Measurements from ENCODE around the gene CDH6. TPM values are rescaled to one million over a fixed set of nuclear protein-coding genes. Genes with fewer than 3 reads are reported as not detected.

CDH6 gene
- not detected for total RNA-seq

- Mint-ChIP-seq H3K36me3 (peaks cover 7 to 16% of the 10 kb centered on the region in 2 donors), H3K27ac (no peak within 1 kb of the TSS), H3K9me3 (no peaks in the 10 kb centered on the region)
- ATAC-seq, result no peak
- no peak for DNase-seq (ENCODE audit: low spot score in 2 of 2)
These were observed at the start of gene CDH6 for GRCh38 chr5:31193591-31194467. CDH6 (plus strand) TSS chr5:31193686; CDS start chr5:31267474, 73,788 bp downstream.

DNA sequence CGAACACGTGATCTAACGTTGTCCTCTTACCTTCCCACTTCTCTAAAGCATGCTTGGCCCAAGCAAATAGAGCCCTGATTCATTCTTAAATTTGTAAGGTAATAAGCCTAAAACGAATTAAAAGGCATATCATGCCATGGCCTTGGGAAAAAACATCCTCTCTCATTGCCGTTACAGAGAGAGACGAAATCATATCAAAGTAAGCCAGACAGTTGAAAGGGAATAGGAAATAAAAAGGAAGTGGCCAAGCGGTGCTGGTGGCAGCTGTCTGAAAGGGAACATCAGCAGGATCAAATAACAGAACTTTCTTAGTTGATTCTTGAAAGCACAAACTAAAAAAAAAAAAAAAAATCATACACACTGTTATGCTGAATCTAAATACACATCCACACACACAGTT lies 49.1 kb upstream of the CDH6 start:
- Mint-ChIP-seq H3K36me3 (no peaks in the 10 kb centered on the region), H3K9me3 (peaks cover 0 to 4% of the 10 kb centered on the region in 2 donors), H3K27ac (no peak overlapping the region)
- ATAC-seq (no peak), DNase-seq (ENCODE audit: low spot score in 2 of 2) (no peak)

GRCh38 chr5:31148959-31149475 lies 44.5 kb upstream of the CDH6 start:
- Mint-ChIP-seq H3K36me3 (no peaks in the 10 kb centered on the region), H3K27ac (peak overlapping the region in 1 of 2 donors; percentile 1), H3K9me3 (peaks cover 5 to 12% of the 10 kb centered on the region in 2 donors)
- no peak for ATAC-seq
- no peak for DNase-seq (ENCODE audit: low spot score in 2 of 2)

GRCh38 chr5:31153521-31153920 lies 40.0 kb upstream of the CDH6 start:
- peaks cover 5 to 16% of the 10 kb centered on the region in 2 donors for H3K9me3 Mint-ChIP-seq
- no peaks in the 10 kb centered on the region for H3K36me3 Mint-ChIP-seq
- DNase-seq (ENCODE audit: low spot score in 2 of 2) (no peak), ATAC-seq (no peak)
- H3K27ac Mint-ChIP-seq, result no peak overlapping the region

GRCh38 chr5:31156631-31157160 lies 36.8 kb upstream of the CDH6 start:
- Mint-ChIP-seq H3K36me3 (no peaks in the 10 kb centered on the region), H3K9me3 (peaks cover 4 to 5% of the 10 kb centered on the region in 2 donors), H3K27ac (no peak overlapping the region)
- ATAC-seq (no peak), DNase-seq (ENCODE audit: low spot score in 2 of 2) (no peak)

GRCh38 chr5:31157720-31158119 lies 35.8 kb upstream of the CDH6 start:
- no peak overlapping the region for H3K27ac Mint-ChIP-seq
- H3K36me3 Mint-ChIP-seq, result no peaks in the 10 kb centered on the region
- no peak for DNase-seq (ENCODE audit: low spot score in 2 of 2)
- H3K9me3 Mint-ChIP-seq, result peaks cover 0 to 4% of the 10 kb centered on the region in 2 donors
- no peak for ATAC-seq

DNA sequence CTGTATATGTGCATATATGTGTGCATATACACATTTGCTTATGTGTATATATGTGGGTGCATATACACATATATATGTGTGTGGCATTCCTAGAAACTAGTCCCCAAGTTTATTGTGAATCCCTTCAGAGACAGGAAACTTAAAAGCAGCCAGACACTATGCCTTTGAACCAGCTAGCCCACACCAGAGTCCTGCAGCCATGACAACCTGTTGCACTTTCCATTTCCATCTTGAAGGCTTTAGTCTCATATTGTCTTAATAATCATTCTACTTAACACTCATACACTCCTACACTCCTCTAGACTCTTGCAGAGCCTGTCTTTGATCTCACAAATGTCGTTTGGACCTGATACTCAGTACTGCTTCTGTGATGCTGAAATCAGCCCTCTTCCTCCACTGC lies 34.8 kb upstream of the CDH6 start:
- no peak for DNase-seq (ENCODE audit: low spot score in 2 of 2)
- Mint-ChIP-seq H3K36me3 (no peaks in the 10 kb centered on the region), H3K9me3 (peaks cover 0 to 4% of the 10 kb centered on the region in 2 donors), H3K27ac (no peak overlapping the region)
- ATAC-seq, result no peak

GRCh38 chr5:31161781-31162181 lies 31.7 kb upstream of the CDH6 start:
- no peak for DNase-seq (ENCODE audit: low spot score in 2 of 2)
- no peak for ATAC-seq
- Mint-ChIP-seq H3K36me3 (no peaks in the 10 kb centered on the region), H3K9me3 (peaks cover 0 to 4% of the 10 kb centered on the region in 2 donors), H3K27ac (no peak overlapping the region)

GRCh38 chr5:31165729-31166128 lies 27.8 kb upstream of the CDH6 start:
- no peak for DNase-seq (ENCODE audit: low spot score in 2 of 2)
- Mint-ChIP-seq H3K36me3 (no peaks in the 10 kb centered on the region), H3K27ac (no peak overlapping the region), H3K9me3 (peaks cover 0 to 4% of the 10 kb centered on the region in 2 donors)
- no peak for ATAC-seq

DNA sequence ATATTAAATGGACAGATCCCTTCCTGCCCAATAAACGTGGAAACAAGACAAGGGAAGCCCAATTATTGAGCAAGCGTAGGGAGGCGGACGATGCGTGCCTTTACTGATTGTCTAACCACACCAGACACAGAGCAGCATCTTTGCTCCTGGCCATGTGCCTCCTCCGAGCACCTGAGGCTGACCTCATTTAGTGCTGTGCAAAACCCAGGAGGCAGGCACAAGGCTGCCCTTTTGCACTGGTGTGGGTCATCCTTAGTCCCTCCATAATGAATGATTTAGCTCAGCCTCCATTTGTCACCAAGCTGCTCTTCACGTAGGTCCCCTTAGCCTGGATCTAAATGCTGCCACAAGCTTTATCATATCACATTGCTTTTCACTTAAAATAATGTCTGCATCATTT lies 24.1 kb upstream of the CDH6 start:
- Mint-ChIP-seq H3K36me3 (no peaks in the 10 kb centered on the region), H3K27ac (no peak overlapping the region), H3K9me3 (peaks cover 0 to 4% of the 10 kb centered on the region in 2 donors)
- DNase-seq (ENCODE audit: low spot score in 2 of 2), result no peak
- ATAC-seq, result no peak

DNA sequence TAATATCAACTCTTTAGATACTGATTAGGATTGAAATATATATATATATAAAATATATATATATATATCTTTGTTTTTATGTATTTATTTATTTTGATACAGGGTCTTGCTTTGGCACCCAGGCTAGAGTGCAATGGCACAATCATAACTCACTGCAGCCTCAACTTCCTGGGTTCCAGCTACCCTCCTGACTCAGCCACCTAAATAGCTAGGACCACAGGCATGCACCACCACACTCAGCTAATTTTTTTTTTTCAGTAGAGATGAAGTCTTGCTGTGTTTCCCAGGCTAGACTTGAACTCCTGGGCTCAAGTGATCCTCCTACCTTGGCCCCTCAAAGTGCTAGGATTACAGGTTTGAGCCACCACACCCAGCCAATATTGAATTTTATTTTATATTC lies 20.6 kb upstream of the CDH6 start:
- Mint-ChIP-seq H3K36me3 (no peaks in the 10 kb centered on the region), H3K9me3 (peaks cover under 1 to 4% of the 10 kb centered on the region in 2 donors)
- DNase-seq (ENCODE audit: low spot score in 2 of 2), result no peak

DNA sequence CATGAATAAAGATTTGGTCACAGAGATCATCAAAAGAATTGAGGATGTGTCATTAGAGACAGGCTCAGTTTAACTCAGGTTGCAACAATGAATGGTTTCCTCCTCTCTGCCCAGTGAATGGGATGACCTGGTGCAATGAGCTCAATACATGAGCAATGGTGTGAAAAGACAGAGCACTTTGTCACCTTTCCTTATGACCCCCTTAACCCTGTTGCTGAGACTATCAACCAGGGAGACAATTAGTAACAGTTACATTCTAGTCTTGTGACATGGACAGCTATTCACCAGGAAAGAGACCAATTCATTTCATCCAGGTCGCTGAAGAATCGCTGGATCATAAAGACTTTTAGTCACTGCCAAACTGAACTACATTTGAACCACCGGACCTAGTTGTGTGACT lies 19.9 kb upstream of the CDH6 start:
- Mint-ChIP-seq H3K9me3 (peaks cover 4 to 5% of the 10 kb centered on the region in 2 donors), H3K36me3 (no peaks in the 10 kb centered on the region), H3K27ac (no peak overlapping the region)
- no peak for DNase-seq (ENCODE audit: low spot score in 2 of 2)
- no peak for ATAC-seq

More for the DNA sequence above, 20.6 kb upstream of the CDH6 start:
- ATAC-seq, result no peak
- H3K27ac Mint-ChIP-seq, result no peak overlapping the region

DNA sequence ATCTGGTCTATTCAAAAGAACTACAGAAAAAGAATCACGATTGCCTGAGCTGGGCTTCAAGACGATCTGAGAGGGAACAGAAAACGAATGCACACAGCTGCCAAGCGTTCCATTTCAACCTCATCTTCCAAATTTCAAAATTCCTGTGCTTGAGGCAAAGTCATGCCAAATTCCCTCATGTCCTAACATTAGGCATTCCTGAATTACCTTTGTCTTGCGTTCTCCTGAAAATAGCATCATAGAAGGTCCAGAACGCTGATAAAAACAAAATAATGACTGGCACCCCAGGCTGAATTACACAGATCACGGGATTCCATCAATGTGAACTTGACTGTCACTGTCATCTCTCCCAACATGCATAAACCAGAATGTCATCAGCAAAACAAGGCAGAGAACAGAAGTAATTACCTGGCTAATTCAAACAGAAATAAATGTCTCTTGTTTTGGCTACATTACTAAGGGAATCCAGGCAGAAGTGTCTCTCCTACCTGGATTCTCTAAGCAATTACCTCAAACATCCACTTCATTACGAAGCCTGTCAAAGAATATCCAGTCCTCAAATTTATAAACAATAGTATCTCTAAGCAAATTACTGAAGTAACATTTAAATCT lies 12.0 kb upstream of the CDH6 start:
- no peak for DNase-seq (ENCODE audit: low spot score in 2 of 2)
- no peaks in the 10 kb centered on the region for H3K36me3 Mint-ChIP-seq
- ATAC-seq, result no peak
- H3K27ac Mint-ChIP-seq, result no peak overlapping the region
- H3K9me3 Mint-ChIP-seq, result peaks cover 3 to 9% of the 10 kb centered on the region in 2 donors

- Mint-ChIP-seq H3K36me3 (no peaks in the 10 kb centered on the region), H3K27ac (no peak overlapping the region), H3K9me3 (peaks cover 3 to 9% of the 10 kb centered on the region in 2 donors)
- no peak for DNase-seq (ENCODE audit: low spot score in 2 of 2)
- ATAC-seq, result no peak
These were observed 11.3 kb upstream of the CDH6 start for GRCh38 chr5:31182136-31182535.

- no peak overlapping the region for H3K27ac Mint-ChIP-seq
- peaks cover 3% of the 10 kb centered on the region in 2 donors for H3K9me3 Mint-ChIP-seq
- ATAC-seq, result no peak
- H3K36me3 Mint-ChIP-seq, result no peaks in the 10 kb centered on the region
- no peak for DNase-seq (ENCODE audit: low spot score in 2 of 2)
These were observed 7.5 kb upstream of the CDH6 start for GRCh38 chr5:31185951-31186350.

GRCh38 chr5:31186672-31187267 lies 6.7 kb upstream of the CDH6 start:
- Mint-ChIP-seq H3K9me3 (peaks cover 0 to 3% of the 10 kb centered on the region in 2 donors), H3K36me3 (no peaks in the 10 kb centered on the region), H3K27ac (no peak overlapping the region)
- ATAC-seq (no peak), DNase-seq (ENCODE audit: low spot score in 2 of 2) (no peak)

DNA sequence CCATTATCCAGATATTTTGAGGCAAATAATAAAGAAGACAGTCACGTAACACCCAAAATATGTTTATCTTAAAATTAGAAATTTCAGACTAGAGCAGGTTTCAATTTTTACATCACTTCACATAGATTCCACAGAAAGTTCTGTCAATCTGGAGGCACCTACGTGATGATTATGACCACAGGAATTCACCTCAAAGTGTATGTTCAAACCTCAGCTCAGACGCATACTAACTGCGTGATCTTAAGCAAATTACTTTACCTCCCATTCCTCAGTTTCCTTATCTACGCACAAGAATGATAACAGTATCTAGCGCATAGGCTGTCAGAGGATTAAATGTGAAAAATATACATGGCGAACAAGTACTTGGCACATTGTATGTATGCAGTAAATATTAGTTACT lies 5.9 kb upstream of the CDH6 start:
- Mint-ChIP-seq H3K27ac (no peak overlapping the region), H3K9me3 (peaks cover 0 to 3% of the 10 kb centered on the region in 2 donors), H3K36me3 (no peaks in the 10 kb centered on the region)
- DNase-seq (ENCODE audit: low spot score in 2 of 2) (no peak), ATAC-seq (no peak)
